SK-N-SH (cell line): ENCODE measurements around the gene DDAH2. TPM values are rescaled to one million over a fixed set of nuclear protein-coding genes. Genes with fewer than 3 reads are reported as not detected.

Experiments used
- CTCF ChIA-PET: fragments of 300-600, 350-600 bp; formaldehyde crosslinking; extraction: SDS; loops from one replicate; lab custom pipeline; 2021; lab: Yijun Ruan, JAX
- POLR2A ChIA-PET: fragments of 350-600 bp; sonication (Branson Sonifier 250); formaldehyde crosslinking; extraction: SDS; loops from one replicate; lab custom pipeline; 2020; ENCODE audit warnings: antibody characterized with exemption, inconsistent platforms; lab: Yijun Ruan, JAX
- DNase-seq: peaks from one replicate; pipeline ENCODE4 v3.0.0; 2012
- H2AFZ ChIP-seq: fragments of 200-600 bp; sonication (generic); 2 replicates; pipeline ENCODE4 v1.8.1; 2016; ENCODE audit warnings: antibody characterized with exemption, mild to moderate bottlenecking, low read depth
- H3F3A ChIP-seq: fragments of 200-600 bp; sonication (generic); replicated peaks from 2 replicates; pipeline ENCODE3; 2016; ENCODE audit warnings: antibody characterized with exemption, mild to moderate bottlenecking; ENCODE audit not compliant: insufficient read depth
- H3K27ac ChIP-seq, 2 experiments: fragments of 200-500 bp in 1 of 2; fragments of 200-600 bp in 1 of 2; sonication (Bioruptor generic) in 1 of 2; sonication (generic), shearing (Covaris generic) in 1 of 2; 2 replicates each; pipeline versions ENCODE4 v1.5.1 to v1.6.1; 2014 to 2016; ENCODE audit warnings: low read depth in 2 of 2, inconsistent platforms in 1 of 2, low read length in 1 of 2, mild to moderate bottlenecking in 1 of 2, mixed read lengths in 1 of 2
- H3K27me3 ChIP-seq: fragments of 200-600 bp; sonication (generic), shearing (Covaris generic); 2 replicates; pipeline ENCODE4 v1.6.1; 2016; ENCODE audit warnings: mixed run types; ENCODE audit not compliant: insufficient read depth
- H3K36me3 ChIP-seq, 2 experiments: fragments of 200-500 bp in 1 of 2; fragments of 200-600 bp in 1 of 2; sonication (Bioruptor generic) in 1 of 2; sonication (generic) in 1 of 2; replicated peaks in 1 of 2; 2 replicates each; pipeline versions ENCODE3 to v1.5.1; 2014 to 2016; ENCODE audit warnings: low read length in 1 of 2, mild to moderate bottlenecking in 1 of 2; ENCODE audit not compliant: insufficient read depth in 2 of 2, control insufficient read depth in 1 of 2
- H3K4me1 ChIP-seq, 2 experiments: fragments of 200-500 bp in 1 of 2; fragments of 200-600 bp in 1 of 2; sonication (Bioruptor generic) in 1 of 2; sonication (generic), shearing (Covaris generic) in 1 of 2; 2 replicates each; pipeline versions ENCODE4 v1.5.1 to v1.6.1; 2014 to 2016; ENCODE audit warnings: low read depth in 1 of 2, low read length in 1 of 2, mixed run types in 1 of 2; ENCODE audit not compliant: insufficient read depth in 2 of 2, control insufficient read depth in 1 of 2
- H3K4me2 ChIP-seq: fragments of 200-600 bp; sonication (generic), shearing (Covaris generic); 2 replicates; pipeline ENCODE4 v1.6.1; 2017; ENCODE audit warnings: mixed run types
- H3K4me3 ChIP-seq, 2 experiments: fragments of 200-500 bp in 1 of 2; fragments of 200-600 bp in 1 of 2; sonication (Bioruptor generic) in 1 of 2; sonication (generic), shearing (Covaris generic) in 1 of 2; 2 replicates each; pipeline versions ENCODE4 v1.5.1 to v1.8.1; 2014 to 2016; ENCODE audit warnings: low read depth in 2 of 2, inconsistent platforms in 1 of 2, low read length in 1 of 2, mild to moderate bottlenecking in 1 of 2, mixed read lengths in 1 of 2, moderate library complexity in 1 of 2
- H3K79me2 ChIP-seq: fragments of 200-600 bp; sonication (generic); 2 replicates; pipeline ENCODE4 v1.8.1; 2017; ENCODE audit warnings: mild to moderate bottlenecking; ENCODE audit not compliant: insufficient read depth
- H3K9ac ChIP-seq: fragments of 200-600 bp; sonication (generic); 2 replicates; pipeline ENCODE4 v1.6.1; 2017; ENCODE audit warnings: mixed run types
- H3K9me2 ChIP-seq: fragments of 200-600 bp; sonication (generic); 2 replicates; pipeline ENCODE4 v1.6.1; 2017; ENCODE audit warnings: mixed run types
- H3K9me3 ChIP-seq: fragments of 200-600 bp; sonication (generic); 2 replicates; pipeline ENCODE4 v1.6.1; 2017; ENCODE audit warnings: mixed run types, mild to moderate bottlenecking, moderate library complexity
- H4K20me1 ChIP-seq: fragments of 200-600 bp; sonication (generic); 2 replicates; pipeline ENCODE4 v1.6.1; 2017; ENCODE audit warnings: mild to moderate bottlenecking, mixed run types; ENCODE audit not compliant: insufficient read depth
- CHD2 ChIP-seq: fragments of 150-350 bp; IDR thresholded peaks from 2 replicates; pipeline ENCODE4 v1.6.1; 2018; ENCODE audit warnings: low read length; ENCODE audit not compliant: partially characterized antibody
- NFIC ChIP-seq: IDR thresholded peaks from 2 replicates; pipeline ENCODE4 v1.4.0; 2012; ENCODE audit warnings: borderline replicate concordance
- POLR2AphosphoS5 ChIP-seq: IDR thresholded peaks from 2 replicates; pipeline ENCODE4 v1.6.1; 2012; ENCODE audit warnings: low read depth, low read length
- WGBS: methylation state at CpG from one replicate; pipeline ENCODE4 v1.1.6; 2017; ENCODE audit warnings: low lambda C conversion rate; 5-methylcytosine and 5-hydroxymethylcytosine counted together
- polyA plus RNA-seq, 3 experiments: library from polyadenylated mRNA; depleted of rRNA; stranded (reverse); fragments of >200 nt; gene quantifications; 2 replicates each; pipeline ENCODE4 v1.2.3, GENCODE V29; 2012
- TF ChIP-seq, protein P1 (sequence below): IDR thresholded peaks from 2 replicates; pipeline ENCODE4 v1.6.1; 2012; ENCODE audit warnings: mild to moderate bottlenecking, low read depth, low read length, moderate library complexity

The DDAH2 gene
- polyA plus RNA-seq, 1 of the 3 experiments (the other 2 are of a cell fraction): 180 TPM

DNA sequence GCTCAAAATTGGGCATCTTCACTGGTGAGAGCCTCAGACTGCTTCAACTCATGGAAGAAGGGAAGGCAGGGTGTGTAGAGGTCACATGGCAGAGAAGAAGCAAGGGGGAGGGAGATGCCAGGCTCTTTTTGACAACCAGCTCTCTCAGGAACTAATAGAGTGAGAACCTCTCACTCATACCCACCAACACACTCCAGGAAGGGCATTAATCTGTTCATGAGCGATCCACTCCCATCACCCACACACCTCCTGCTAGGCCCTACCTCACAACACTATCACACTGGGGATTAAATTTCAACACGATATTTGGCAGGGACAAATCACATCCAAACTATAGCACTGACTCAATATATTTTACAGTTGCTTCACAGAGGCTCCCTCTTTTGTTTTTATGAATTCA, 12.7 kb upstream of the DDAH2 start:
- TF ChIP-seq CHD2: no peak
- TF ChIP-seq NFIC: no peak
- no peak overlapping the region for H2AFZ ChIP-seq
- H3K9ac ChIP-seq: no peak overlapping the region
- H3K27ac ChIP-seq: no peak overlapping the region
- H3K9me3 ChIP-seq: no peaks in the 10 kb centered on the region
- POLR2A ChIA-PET: no interaction called here
- peaks cover 6 to 7% of the 10 kb centered on the region in 2 experiments for H3K36me3 ChIP-seq
- no peaks in the 10 kb centered on the region for H4K20me1 ChIP-seq
- no peaks in the 10 kb centered on the region for H3K9me2 ChIP-seq
- H3K4me1 ChIP-seq: peaks cover 8 to 21% of the 10 kb centered on the region in 2 experiments; a peak in 3 of 4 replicates
- H3K79me2 ChIP-seq: peaks cover 18% of the 10 kb centered on the region
- no peak for DNase-seq
- no peak overlapping the region for H3K4me3 ChIP-seq
- 92% methylated on average over 2 of the region's 2 CpGs for WGBS
- H3K27me3 ChIP-seq: no peaks in the 10 kb centered on the region
- peaks cover 17% of the 10 kb centered on the region for H3F3A ChIP-seq
- CTCF ChIA-PET: interaction anchor here (0.8 to 4.9 kb wide), 4 partner anchors 12 to 81 kb away, joined by 3 to 39 read pairs (median 5); partner anchors contain the start of genes C6orf47 and DDAH2
- H3K4me2 ChIP-seq: no peak overlapping the region

DNA sequence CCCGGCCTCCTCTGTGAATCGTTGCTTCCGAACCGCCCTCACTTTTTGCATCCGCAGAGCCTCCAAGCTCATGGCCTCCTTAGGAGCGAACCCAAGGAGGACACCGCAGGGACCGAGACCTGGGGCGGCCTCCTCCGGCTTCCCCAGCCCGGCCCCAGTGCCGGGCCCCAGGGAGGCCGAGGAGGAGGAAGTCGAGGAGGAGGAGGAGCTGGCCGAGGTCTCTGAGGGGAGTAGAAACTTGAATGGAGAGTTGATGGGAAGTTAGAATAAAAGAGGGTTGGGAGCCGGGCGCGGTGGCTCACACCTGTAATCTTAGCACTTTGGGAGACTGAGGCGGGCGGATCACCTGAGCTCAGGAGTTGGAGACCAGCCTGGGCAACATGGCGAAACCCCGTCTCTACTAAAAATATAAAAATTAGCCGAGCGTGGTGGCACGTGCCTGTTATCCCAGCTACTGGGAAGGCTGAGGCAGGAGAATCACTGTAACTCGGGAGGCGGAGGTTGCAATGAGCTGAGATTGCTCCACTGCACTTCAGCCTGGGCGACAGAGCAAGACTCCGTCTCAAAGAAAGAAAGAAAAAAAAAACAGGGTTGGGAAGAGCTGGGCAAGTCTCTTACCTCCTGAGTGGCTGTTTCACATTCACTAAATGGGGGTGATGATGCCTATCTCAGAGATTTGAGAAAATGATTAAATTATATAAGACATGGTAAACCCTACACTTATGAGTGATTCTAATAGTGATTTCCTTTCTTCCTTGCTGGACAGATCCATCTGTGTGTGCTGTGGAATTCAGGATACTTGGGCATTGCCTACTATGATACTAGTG, 11.5 kb upstream of the DDAH2 start:
- H3K4me1 ChIP-seq: peaks cover 11 to 24% of the 10 kb centered on the region in 2 experiments; a peak in 3 of 4 replicates
- POLR2A ChIA-PET: interaction anchor here (0.8 to 1.3 kb wide), 4 partner anchors 8 to 157 kb away, joined by 3 to 4 read pairs (median 4); partner anchors contain the start of gene EHMT2
- peak overlapping the region; percentile 77 to 83 for H3K4me3 ChIP-seq
- H3K4me2 ChIP-seq: peak overlapping the region; percentile 97
- no peaks in the 10 kb centered on the region for H3K9me3 ChIP-seq
- H3K9ac ChIP-seq: peak overlapping the region; percentile 92
- no peak for DNase-seq
- CTCF ChIA-PET: interaction anchor here (0.5 to 5.5 kb wide), 8 partner anchors 11 to 1609 kb away, joined by 3 to 39 read pairs (median 6); partner anchors contain the start of genes C6orf47 and DDAH2
- H4K20me1 ChIP-seq: no peaks in the 10 kb centered on the region
- peaks cover 17% of the 10 kb centered on the region for H3F3A ChIP-seq
- peaks cover 6 to 7% of the 10 kb centered on the region in 2 experiments for H3K36me3 ChIP-seq
- H2AFZ ChIP-seq: peak overlapping the region; percentile 79
- 19% methylated on average over 29 of the region's 29 CpGs for WGBS
- peaks cover 30% of the 10 kb centered on the region for H3K79me2 ChIP-seq
- H3K9me2 ChIP-seq: no peaks in the 10 kb centered on the region
- no peaks in the 10 kb centered on the region for H3K27me3 ChIP-seq
- no peak for TF ChIP-seq POLR2AphosphoS5
- TF ChIP-seq, protein P1, sequence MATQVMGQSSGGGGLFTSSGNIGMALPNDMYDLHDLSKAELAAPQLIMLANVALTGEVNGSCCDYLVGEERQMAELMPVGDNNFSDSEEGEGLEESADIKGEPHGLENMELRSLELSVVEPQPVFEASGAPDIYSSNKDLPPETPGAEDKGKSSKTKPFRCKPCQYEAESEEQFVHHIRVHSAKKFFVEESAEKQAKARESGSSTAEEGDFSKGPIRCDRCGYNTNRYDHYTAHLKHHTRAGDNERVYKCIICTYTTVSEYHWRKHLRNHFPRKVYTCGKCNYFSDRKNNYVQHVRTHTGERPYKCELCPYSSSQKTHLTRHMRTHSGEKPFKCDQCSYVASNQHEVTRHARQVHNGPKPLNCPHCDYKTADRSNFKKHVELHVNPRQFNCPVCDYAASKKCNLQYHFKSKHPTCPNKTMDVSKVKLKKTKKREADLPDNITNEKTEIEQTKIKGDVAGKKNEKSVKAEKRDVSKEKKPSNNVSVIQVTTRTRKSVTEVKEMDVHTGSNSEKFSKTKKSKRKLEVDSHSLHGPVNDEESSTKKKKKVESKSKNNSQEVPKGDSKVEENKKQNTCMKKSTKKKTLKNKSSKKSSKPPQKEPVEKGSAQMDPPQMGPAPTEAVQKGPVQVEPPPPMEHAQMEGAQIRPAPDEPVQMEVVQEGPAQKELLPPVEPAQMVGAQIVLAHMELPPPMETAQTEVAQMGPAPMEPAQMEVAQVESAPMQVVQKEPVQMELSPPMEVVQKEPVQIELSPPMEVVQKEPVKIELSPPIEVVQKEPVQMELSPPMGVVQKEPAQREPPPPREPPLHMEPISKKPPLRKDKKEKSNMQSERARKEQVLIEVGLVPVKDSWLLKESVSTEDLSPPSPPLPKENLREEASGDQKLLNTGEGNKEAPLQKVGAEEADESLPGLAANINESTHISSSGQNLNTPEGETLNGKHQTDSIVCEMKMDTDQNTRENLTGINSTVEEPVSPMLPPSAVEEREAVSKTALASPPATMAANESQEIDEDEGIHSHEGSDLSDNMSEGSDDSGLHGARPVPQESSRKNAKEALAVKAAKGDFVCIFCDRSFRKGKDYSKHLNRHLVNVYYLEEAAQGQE: 0 out of 2 replicates have a peak, but pooled peaks have one; percentile 47
- TF ChIP-seq, all 33 proteins: peak for 1
- peak overlapping the region; percentile 44 to 65 for H3K27ac ChIP-seq
